Gastrocnemius medialis (tissue), 4 donors: ENCODE data around the gene PHB1. TPM values are rescaled to one million over a fixed set of nuclear protein-coding genes. Genes with fewer than 3 reads are reported as not detected.

Source experiments
- ATAC-seq, 2 donors: fragments of 150-250 bp; one replicate each; pipeline ENCODE4 v1.9.1; 2016
- DNase-seq, 2 donors: peaks; one replicate each; pipeline ENCODE4 v3.0.0-alpha.2; 2019
- H3K27ac ChIP-seq, 4 donors: fragments of 200-600 bp; sonication (generic); 1 replicate in 1 of 4; 2 replicates in 3 of 4; pipeline ENCODE4 v1.5.1; 2016 to 2018; ENCODE audit warnings: mild to moderate bottlenecking in 2 of 4, moderate library complexity in 1 of 4
- H3K27me3 ChIP-seq, 3 donors: fragments of 200-600 bp; sonication (generic) in 2 of 3; 1 replicate in 1 of 3; 2 replicates in 2 of 3; pipeline versions ENCODE4 v1.5.1 to v1.6.0; 2016 to 2019; ENCODE audit warnings: mild to moderate bottlenecking in 1 of 3, moderate library complexity in 1 of 3
- H3K36me3 ChIP-seq, 2 donors: fragments of 200-600 bp; sonication (generic) in 1 of 2; one replicate each; pipeline ENCODE4 v1.5.1; 2017 to 2018
- H3K4me1 ChIP-seq, 2 donors: fragments of 200-600 bp; sonication (generic) in 1 of 2; one replicate each; pipeline ENCODE4 v1.5.1; 2016 to 2017; ENCODE audit warnings: mild to moderate bottlenecking in 2 of 2
- H3K4me3 ChIP-seq, 4 donors: fragments of 200-600 bp; sonication (generic) in 3 of 4; 1 replicate in 1 of 4; 2 replicates in 3 of 4; pipeline ENCODE4 v1.5.1; 2016 to 2019; ENCODE audit warnings: mild to moderate bottlenecking in 2 of 4
- H3K9me3 ChIP-seq, 3 donors: fragments of 200-600 bp; sonication (generic) in 2 of 3; 1 replicate in 1 of 3; 2 replicates in 2 of 3; pipeline ENCODE4 v1.5.1; 2016 to 2019
- POLR2A ChIP-seq, 2 donors: fragments of 450-650 bp; IDR thresholded peaks; one replicate each; pipeline ENCODE4 v1.6.1; 2017; ENCODE audit warnings: antibody characterized with exemption in 2 of 2, mild to moderate bottlenecking in 2 of 2, moderate library complexity in 2 of 2
- in situ Hi-C, 4 donors: fragments of 200-750 bp; cut with MboI; loops; one replicate each; pipeline versions ENCODE4 v1.15.0 to v1.8.0; 2017; ENCODE audit warnings: low sequenced_read_pairs in 4 of 4
- intact Hi-C: fragments of 100-400 bp; cut with DNase I; formaldehyde crosslinking; loops from one replicate; pipeline ENCODE4 v1.15.1; 2023; ENCODE audit warnings: low total_unique reads
- total RNA-seq, 4 donors: library from RNA; depleted of rRNA; stranded (reverse); fragments of >200 nt; gene quantifications; one replicate each; pipeline versions ENCODE4 v1.1.0 to v1.2.3, GENCODE V29; 2016
- TF ChIP-seq, protein P1 (sequence below), 5 experiments: fragments of 450-650 bp in 3 of 5; fragments of 200-600 bp in 2 of 5; sonication (generic) in 2 of 5; IDR thresholded peaks in 4 of 5; conservative IDR thresholded peaks in 1 of 5; 1 replicate in 4 of 5; 2 replicates in 1 of 5; pipeline ENCODE4 v1.5.1; 2016 to 2019; ENCODE audit warnings: antibody characterized with exemption in 5 of 5, mild to moderate bottlenecking in 3 of 5, moderate library complexity in 3 of 5

Gene PHB1
- total RNA-seq, 4 donors from 2014 or later: 102 to 137 (median 116) TPM

GRCh38 chr17:49404361-49404760 is 10.3 kb downstream of the PHB1 start:
- no peaks in the 10 kb centered on the region for H3K9me3 ChIP-seq
- H3K27me3 ChIP-seq: no peaks in the 10 kb centered on the region
- H3K4me1 ChIP-seq: no peaks in the 10 kb centered on the region
- in situ Hi-C loops: loop anchor here in 2 of 4 donors (10.0 to 25.0 kb wide), 3 partner anchors 217 to 308 kb away; partner anchors contain the start of gene SLC35B1 (in 1 of the 2)
- H3K4me3 ChIP-seq: no peak overlapping the region
- no peak for DNase-seq
- TF ChIP-seq POLR2A (IDR thresholded peaks at IDR 0.05): no peak
- TF ChIP-seq, protein P1, sequence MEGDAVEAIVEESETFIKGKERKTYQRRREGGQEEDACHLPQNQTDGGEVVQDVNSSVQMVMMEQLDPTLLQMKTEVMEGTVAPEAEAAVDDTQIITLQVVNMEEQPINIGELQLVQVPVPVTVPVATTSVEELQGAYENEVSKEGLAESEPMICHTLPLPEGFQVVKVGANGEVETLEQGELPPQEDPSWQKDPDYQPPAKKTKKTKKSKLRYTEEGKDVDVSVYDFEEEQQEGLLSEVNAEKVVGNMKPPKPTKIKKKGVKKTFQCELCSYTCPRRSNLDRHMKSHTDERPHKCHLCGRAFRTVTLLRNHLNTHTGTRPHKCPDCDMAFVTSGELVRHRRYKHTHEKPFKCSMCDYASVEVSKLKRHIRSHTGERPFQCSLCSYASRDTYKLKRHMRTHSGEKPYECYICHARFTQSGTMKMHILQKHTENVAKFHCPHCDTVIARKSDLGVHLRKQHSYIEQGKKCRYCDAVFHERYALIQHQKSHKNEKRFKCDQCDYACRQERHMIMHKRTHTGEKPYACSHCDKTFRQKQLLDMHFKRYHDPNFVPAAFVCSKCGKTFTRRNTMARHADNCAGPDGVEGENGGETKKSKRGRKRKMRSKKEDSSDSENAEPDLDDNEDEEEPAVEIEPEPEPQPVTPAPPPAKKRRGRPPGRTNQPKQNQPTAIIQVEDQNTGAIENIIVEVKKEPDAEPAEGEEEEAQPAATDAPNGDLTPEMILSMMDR (IDR thresholded peaks at IDR 0.05 in 4 of 5, conservative IDR thresholded peaks at IDR 0.05 in 1 of 5): no peak
- H3K36me3 ChIP-seq: peaks cover 3 to 70% of the 10 kb centered on the region in 2 donors
- ATAC-seq: no peak
- no peak overlapping the region for H3K27ac ChIP-seq
- intact Hi-C loops: no loop called here

DNA sequence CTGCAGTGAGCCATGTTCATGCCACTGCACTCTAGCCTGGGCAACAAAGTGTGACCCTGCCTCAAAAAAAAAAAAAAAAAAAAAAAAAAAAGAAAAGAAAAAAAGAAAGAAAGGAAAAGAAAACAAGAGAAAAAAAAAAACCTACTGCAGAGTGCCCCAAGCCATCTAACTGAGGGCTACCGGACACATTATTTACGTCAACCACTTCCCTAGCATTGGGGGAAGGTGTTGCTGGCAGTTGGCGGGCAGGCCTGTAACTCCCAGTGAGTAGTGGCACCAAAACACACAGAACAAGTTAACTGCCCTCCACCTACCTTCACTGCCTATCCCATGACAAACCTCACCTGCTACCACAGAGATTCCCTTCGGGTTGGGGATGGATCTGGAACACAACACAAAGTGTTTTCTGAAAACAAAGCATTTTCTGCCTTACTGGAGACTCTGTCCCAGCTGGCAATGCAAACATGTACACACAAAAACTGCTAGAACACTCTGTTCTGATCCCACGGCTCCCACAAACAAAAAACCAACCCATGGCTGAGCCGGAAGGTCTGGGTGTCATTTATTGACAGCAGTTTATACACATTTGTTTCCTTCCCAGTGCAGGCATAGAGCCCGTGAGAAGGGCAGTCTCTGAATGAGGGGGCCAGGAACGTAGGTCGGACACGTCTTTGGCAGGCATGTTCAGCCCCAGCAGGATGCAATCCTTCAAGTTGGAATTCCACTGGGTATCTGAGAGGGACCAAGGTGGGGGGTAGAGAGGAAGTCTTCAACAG is 11.0 kb downstream of the PHB1 start:
- TF ChIP-seq, protein P1 (IDR thresholded peaks at IDR 0.05 in 4 of 5, conservative IDR thresholded peaks at IDR 0.05 in 1 of 5): no peak
- TF ChIP-seq POLR2A (IDR thresholded peaks at IDR 0.05): no peak
- H3K4me1 ChIP-seq: no peaks in the 10 kb centered on the region
- DNase-seq (no peak), ATAC-seq (no peak)
- no peak overlapping the region for H3K4me3 ChIP-seq
- no peaks in the 10 kb centered on the region for H3K9me3 ChIP-seq
- no peak overlapping the region for H3K27ac ChIP-seq
- no peaks in the 10 kb centered on the region for H3K27me3 ChIP-seq
- in situ Hi-C loops (loop anchor here in 2 of 4 donors (10.0 to 25.0 kb wide), 3 partner anchors 216 to 309 kb away; partner anchors contain the start of gene SLC35B1 (in 1 of the 2)), intact Hi-C loops (no loop called here)
- H3K36me3 ChIP-seq: peaks cover under 1 to 63% of the 10 kb centered on the region in 2 donors

- Histone ChIP-seq H3K36me3 (peaks cover 0 to 53% of the 10 kb centered on the region in 2 donors), H3K4me3 (no peak overlapping the region), H3K27ac (no peak overlapping the region), H3K9me3 (no peaks in the 10 kb centered on the region), H3K27me3 (no peaks in the 10 kb centered on the region), H3K4me1 (peaks cover 1 to 2% of the 10 kb centered on the region in 2 donors)
- in situ Hi-C loops: loop anchor here in 2 of 4 donors (10.0 to 25.0 kb wide), 3 partner anchors 215 to 310 kb away; partner anchors contain the start of gene SLC35B1 (in 1 of the 2)
- intact Hi-C loops: no loop called here
- DNase-seq (no peak), ATAC-seq (no peak)
- TF ChIP-seq, protein P1 (IDR thresholded peaks at IDR 0.05 in 4 of 5, conservative IDR thresholded peaks at IDR 0.05 in 1 of 5): no peak
- no peak for TF ChIP-seq POLR2A (IDR thresholded peaks at IDR 0.05)
These were observed 12.0 kb downstream of the PHB1 start for GRCh38 chr17:49402706-49403105.

GRCh38 chr17:49401971-49402611 is 12.6 kb downstream of the PHB1 start:
- ATAC-seq (no peak), DNase-seq (no peak)
- no peak for TF ChIP-seq POLR2A (IDR thresholded peaks at IDR 0.05)
- Histone ChIP-seq H3K36me3 (peaks cover 0 to 47% of the 10 kb centered on the region in 2 donors), H3K27ac (no peak overlapping the region), H3K4me1 (peaks cover 3 to 7% of the 10 kb centered on the region in 2 donors), H3K4me3 (no peak overlapping the region), H3K27me3 (no peaks in the 10 kb centered on the region), H3K9me3 (no peaks in the 10 kb centered on the region)
- in situ Hi-C loops (loop anchor here in 2 of 4 donors (10.0 to 25.0 kb wide), 3 partner anchors 215 to 310 kb away; partner anchors contain the start of gene SLC35B1 (in 1 of the 2)), intact Hi-C loops (no loop called here)

DNA sequence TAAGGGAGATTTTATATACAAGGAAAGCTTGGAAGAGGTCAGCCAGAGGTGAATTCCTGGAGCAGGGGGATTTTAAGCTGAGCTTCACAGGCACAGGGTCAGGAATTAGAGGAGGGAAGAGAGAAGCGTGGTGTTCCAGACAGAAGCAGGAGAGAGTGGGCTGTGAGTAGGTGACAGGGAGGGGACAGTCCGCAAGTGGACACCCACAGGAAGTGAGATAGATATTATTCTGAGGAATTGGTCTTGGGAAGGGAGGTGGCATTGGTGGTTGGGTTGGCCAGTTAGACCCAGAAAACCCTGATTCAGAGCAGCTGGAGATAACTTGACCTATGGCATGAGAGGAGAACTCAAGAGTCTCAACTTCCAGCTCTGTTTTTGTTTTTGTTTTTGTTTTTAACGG is 14.7 kb downstream of the PHB1 start:
- in situ Hi-C loops: loop anchor here (5.0 to 25.0 kb wide), 5 partner anchors 83 to 312 kb away; partner anchors contain the start of gene SLC35B1 (in 1 of the 4)

More for the DNA sequence above, 14.7 kb downstream of the PHB1 start:
- TF ChIP-seq POLR2A (IDR thresholded peaks at IDR 0.05): no peak
- TF ChIP-seq, protein P1 (IDR thresholded peaks at IDR 0.05 in 4 of 5, conservative IDR thresholded peaks at IDR 0.05 in 1 of 5): no peak
- intact Hi-C loops: no loop called here
- DNase-seq (no peak), ATAC-seq (no peak)
- Histone ChIP-seq H3K4me1 (peaks cover 3 to 7% of the 10 kb centered on the region in 2 donors), H3K27ac (no peak overlapping the region), H3K27me3 (no peaks in the 10 kb centered on the region), H3K36me3 (peaks cover 0 to 26% of the 10 kb centered on the region in 2 donors), H3K9me3 (no peaks in the 10 kb centered on the region), H3K4me3 (no peak overlapping the region)
